H1 (cell line): ENCODE data around the gene KRT4. TPM values are rescaled to one million over a fixed set of nuclear protein-coding genes. Genes with fewer than 3 reads are reported as not detected.

Experiments used
- CTCF ChIA-PET: fragments of 300-600 bp; sonication (Branson Sonifier 250); formaldehyde crosslinking; loops from one replicate; lab custom pipeline; 2021; ENCODE audit not compliant: partially characterized antibody; lab: Charles Lee
- POLR2A ChIA-PET: fragments of 300-600 bp; sonication (Branson Sonifier 250); formaldehyde crosslinking; loops from one replicate; lab custom pipeline; 2021; ENCODE audit warnings: inconsistent platforms; ENCODE audit not compliant: partially characterized antibody; lab: Charles Lee
- DNase-seq, 2 experiments: peaks; one replicate each; pipeline versions ENCODE4 v3.0.0 to v3.0.0-alpha.2; 2010 to 2022; ENCODE audit warnings: low spot score in 2 of 2, low read depth in 1 of 2, mixed read lengths in 1 of 2
- FAIRE-seq: peaks from 2 replicates; lab custom pipeline; 2011; peaks lifted over from hg19 to GRCh38; lab: Jason Lieb, UNC
- H2AFZ ChIP-seq: 2 replicates; pipeline ENCODE4 v1.8.1; 2012; ENCODE audit warnings: low read length, inconsistent platforms
- H2AK5ac ChIP-seq: 2 replicates; pipeline ENCODE4 v1.6.1; 2013; ENCODE audit warnings: low read depth, low read length
- H2BK120ac ChIP-seq: replicated peaks from 2 replicates; pipeline ENCODE3; 2013; ENCODE audit warnings: low read depth, low read length, inconsistent platforms
- H2BK12ac ChIP-seq: 2 replicates; pipeline ENCODE4 v1.6.1; 2013; ENCODE audit warnings: low read depth, low read length
- H2BK15ac ChIP-seq: 2 replicates; pipeline ENCODE4 v1.6.1; 2013; ENCODE audit warnings: low read length
- H2BK20ac ChIP-seq: 2 replicates; pipeline ENCODE4 v1.6.1; 2013; ENCODE audit warnings: low read length
- H2BK5ac ChIP-seq: 2 replicates; pipeline ENCODE4 v1.6.1; 2013; ENCODE audit warnings: low read depth, low read length
- H3K14ac ChIP-seq: 2 replicates; pipeline ENCODE4 v1.6.1; 2013; ENCODE audit warnings: inconsistent platforms; ENCODE audit not compliant: insufficient read length
- H3K18ac ChIP-seq: 2 replicates; pipeline ENCODE4 v1.6.1; 2013; ENCODE audit warnings: low read length; ENCODE audit errors: extremely low read depth
- H3K23ac ChIP-seq: 2 replicates; pipeline ENCODE4 v1.6.1; 2013; ENCODE audit warnings: inconsistent platforms; ENCODE audit not compliant: insufficient read length
- H3K23me2 ChIP-seq: 2 replicates; pipeline ENCODE4 v1.6.1; 2013; ENCODE audit warnings: low read depth, low read length
- H3K27ac ChIP-seq: 2 replicates; pipeline ENCODE4 v1.6.1; 2011; ENCODE audit warnings: low read depth, low read length, inconsistent platforms
- H3K27me3 ChIP-seq, 4 experiments: replicated peaks in 1 of 4; 1 replicate in 1 of 4; 2 replicates in 3 of 4; pipeline versions ENCODE4 v1.6.1 to v1.8.1; 2011 to 2013; ENCODE audit warnings: low read length in 3 of 4, mild to moderate bottlenecking in 3 of 4, inconsistent platforms in 2 of 4, mixed read lengths in 2 of 4, moderate library complexity in 1 of 4; ENCODE audit not compliant: control insufficient read depth in 3 of 4, insufficient read depth in 3 of 4; ENCODE audit errors: extremely low read depth in 1 of 4
- H3K36me3 ChIP-seq, 4 experiments: 2 replicates each; pipeline versions ENCODE4 v1.6.1 to v1.8.1; 2011 to 2013; ENCODE audit warnings: mild to moderate bottlenecking in 4 of 4, low read length in 3 of 4, moderate library complexity in 2 of 4, control low read depth in 1 of 4, inconsistent platforms in 1 of 4; ENCODE audit not compliant: insufficient read depth in 4 of 4, control insufficient read depth in 2 of 4
- H3K4ac ChIP-seq: replicated peaks from 2 replicates; pipeline ENCODE3; 2013; ENCODE audit warnings: low read length, low read depth, mixed read lengths, inconsistent platforms; ENCODE audit not compliant: insufficient read length
- H3K4me1 ChIP-seq, 4 experiments: replicated peaks in 1 of 4; 1 replicate in 1 of 4; 2 replicates in 3 of 4; pipeline versions ENCODE4 v1.6.1 to v1.8.1; 2011 to 2013; ENCODE audit warnings: low read length in 3 of 4, inconsistent platforms in 2 of 4, mixed read lengths in 1 of 4; ENCODE audit not compliant: insufficient read depth in 4 of 4, control insufficient read depth in 3 of 4
- H3K4me2 ChIP-seq, 2 experiments: 2 replicates each; pipeline versions ENCODE4 v1.6.1 to v1.8.1; 2011 to 2013; ENCODE audit warnings: low read depth in 2 of 2, low read length in 2 of 2, control low read depth in 1 of 2, inconsistent platforms in 1 of 2, mild to moderate bottlenecking in 1 of 2; ENCODE audit not compliant: insufficient read depth in 1 of 2
- H3K4me3 ChIP-seq, 4 experiments: fragments of 200-600, 300-600 bp in 1 of 4; sonication (generic), shearing (Covaris generic), sonication (Bioruptor Twin) in 1 of 4; 2 replicates each; pipeline versions ENCODE4 v1.5.1 to v1.8.1; 2011 to 2016; ENCODE audit warnings: low read length in 4 of 4, low read depth in 3 of 4, control low read depth in 2 of 4, inconsistent platforms in 2 of 4, mild to moderate bottlenecking in 2 of 4, mixed read lengths in 1 of 4, moderate library complexity in 1 of 4; ENCODE audit not compliant: insufficient read depth in 2 of 4; ENCODE audit errors: extremely low read depth in 1 of 4
- H3K56ac ChIP-seq: replicated peaks from 2 replicates; pipeline ENCODE3; 2013; ENCODE audit warnings: low read depth, mild to moderate bottlenecking, mixed read lengths, low read length, inconsistent platforms; ENCODE audit not compliant: insufficient read length
- H3K79me1 ChIP-seq: 2 replicates; pipeline ENCODE4 v1.6.1; 2013; ENCODE audit warnings: low read depth, low read length, control low read depth
- H3K79me2 ChIP-seq, 2 experiments: 2 replicates each; pipeline versions ENCODE4 v1.6.1 to v1.8.1; 2012 to 2013; ENCODE audit warnings: low read length in 2 of 2, mild to moderate bottlenecking in 2 of 2, inconsistent platforms in 1 of 2; ENCODE audit not compliant: insufficient read depth in 2 of 2, control insufficient read depth in 1 of 2
- H3K9ac ChIP-seq, 4 experiments: replicated peaks in 1 of 4; 1 replicate in 1 of 4; 2 replicates in 3 of 4; pipeline versions ENCODE4 v1.6.1 to v1.8.1; 2011 to 2013; ENCODE audit warnings: low read depth in 3 of 4, low read length in 3 of 4, control low read depth in 2 of 4, mild to moderate bottlenecking in 2 of 4, moderate library complexity in 2 of 4, inconsistent platforms in 1 of 4; ENCODE audit errors: extremely low read depth in 1 of 4
- H3K9me3 ChIP-seq, 2 experiments: 2 replicates each; pipeline versions ENCODE4 v1.6.1 to v1.8.1; 2012 to 2013; ENCODE audit warnings: mild to moderate bottlenecking in 2 of 2, moderate library complexity in 2 of 2, control low read depth in 1 of 2, inconsistent platforms in 1 of 2, low read depth in 1 of 2, low read length in 1 of 2, mixed read lengths in 1 of 2; ENCODE audit not compliant: insufficient read depth in 2 of 2
- H4K20me1 ChIP-seq, 2 experiments: replicated peaks in 1 of 2; 2 replicates each; pipeline versions ENCODE3 to v1.8.1; 2011 to 2013; ENCODE audit warnings: inconsistent platforms in 2 of 2, low read length in 2 of 2, mild to moderate bottlenecking in 1 of 2; ENCODE audit not compliant: insufficient read depth in 2 of 2, control insufficient read depth in 1 of 2
- H4K5ac ChIP-seq: 2 replicates; pipeline ENCODE4 v1.6.1; 2013; ENCODE audit warnings: low read length, low read depth, mixed read lengths, inconsistent platforms; ENCODE audit not compliant: insufficient read length
- H4K8ac ChIP-seq: 2 replicates; pipeline ENCODE4 v1.8.0; 2013; ENCODE audit warnings: mild to moderate bottlenecking, moderate library complexity, low read length, inconsistent platforms; ENCODE audit not compliant: insufficient read depth; ENCODE audit errors: extremely low read depth
- H4K91ac ChIP-seq: replicated peaks from 2 replicates; pipeline ENCODE3; 2013; ENCODE audit warnings: low read length, mixed read lengths, inconsistent platforms; ENCODE audit not compliant: insufficient read length
- CTBP2 ChIP-seq: IDR thresholded peaks from 2 replicates; pipeline ENCODE4 v1.7.0; 2011; ENCODE audit warnings: borderline replicate concordance, mild to moderate bottlenecking, moderate library complexity, mixed read lengths, low read length; ENCODE audit not compliant: insufficient read depth, insufficient read length
- KDM1A ChIP-seq: fragments of 200-600, 300-600 bp; sonication (generic); IDR thresholded peaks from 2 replicates; pipeline ENCODE4 v1.7.1; 2016; ENCODE audit warnings: mild to moderate bottlenecking, low read length, borderline replicate concordance
- SP4 ChIP-seq: IDR thresholded peaks from 2 replicates; pipeline ENCODE4 v1.6.1; 2012; ENCODE audit warnings: low read length, inconsistent platforms
- WGBS, 2 experiments: shearing (Covaris generic) in 1 of 2; methylation state at CpG; one replicate each; pipeline versions ENCODE4 v1.1.6 to v1.1.7; 2013 to 2015; ENCODE audit warnings: low lambda C conversion rate in 2 of 2, mixed read lengths in 2 of 2, inconsistent platforms in 1 of 2, low coverage in 1 of 2, missing lambda C conversion rate in 1 of 2; ENCODE audit not compliant: insufficient replicate concordance in 2 of 2, insufficient coverage in 1 of 2, insufficient read length in 1 of 2; ENCODE audit errors: extremely low coverage in 1 of 2, missing lambda C conversion rate in 1 of 2; 5-methylcytosine and 5-hydroxymethylcytosine counted together
- polyA plus RNA-seq, 7 experiments: library from polyadenylated mRNA; depleted of rRNA in 3 of 7; stranded (reverse) in 5 of 7; unstranded in 2 of 7; fragments of >200 nt in 5 of 7; fragments of 200-250 nt in 2 of 7; gene quantifications; 1 replicate in 5 of 7; 2 replicates in 1 of 7; 4 replicates in 1 of 7; pipeline versions ENCODE4 v1.2.1 to v1.2.3, GENCODE V29; 2011 to 2013; ENCODE audit warnings: missing spikeins in 2 of 7, mixed read lengths in 2 of 7
- total RNA-seq: library from RNA; stranded (reverse); fragmentation: NEBNext Ultra II Directional; extraction: Animal tissue kit (Norgen Biotek cat#: 25700); gene quantifications from 2 replicates; pipeline ENCODE4 v1.2.1, GENCODE V29; 2021

The KRT4 gene
- total and polyA plus RNA-seq, 2 of the 8 experiments (the other 6 are each of a cell fraction or from before 2014, with no cell fraction given): not detected

DNA sequence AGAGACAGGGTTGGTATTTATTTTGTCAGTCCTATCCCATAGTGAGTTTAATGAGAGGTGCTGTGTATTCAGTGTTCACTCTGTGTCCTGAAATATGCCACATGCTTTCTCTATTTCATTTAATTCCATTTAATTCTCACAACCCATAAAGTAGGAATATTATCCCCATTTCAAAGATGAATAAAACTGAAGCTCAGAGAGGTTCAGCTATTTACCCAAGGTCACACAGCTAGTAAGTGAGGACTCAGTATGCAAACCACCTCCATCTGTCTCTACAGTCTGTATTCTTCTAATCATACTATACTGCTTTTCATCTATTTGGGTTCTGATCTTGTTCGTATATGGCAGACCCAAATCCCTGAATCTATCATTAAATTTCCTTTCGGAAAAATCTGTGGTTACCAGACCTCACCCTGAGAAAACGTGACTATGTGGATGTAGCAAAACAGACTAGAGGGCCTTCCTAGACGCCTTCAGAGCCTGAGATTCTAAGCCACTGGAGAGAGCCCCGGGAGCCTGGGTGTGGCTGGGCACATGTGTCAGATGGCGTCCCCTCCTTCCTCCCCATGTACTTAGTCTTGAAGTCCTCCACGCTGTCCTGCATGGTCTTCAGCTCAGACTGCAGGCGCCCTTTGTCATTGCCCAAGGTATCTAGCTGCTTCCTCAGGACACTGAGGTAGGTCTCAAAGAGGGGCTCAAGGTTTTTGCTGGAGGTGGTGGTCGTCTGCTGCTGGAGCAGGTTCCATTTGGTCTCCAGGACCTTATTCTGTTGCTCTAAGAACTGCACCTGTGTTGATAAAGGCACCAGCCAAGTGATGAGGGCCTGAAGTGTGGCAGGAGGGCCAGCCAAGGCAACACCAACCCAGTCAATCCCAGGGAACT is 2.5 kb downstream of the KRT4 start:
- Histone ChIP-seq H4K20me1 (no peaks in the 10 kb centered on the region), H3K4ac (no peak overlapping the region), H3K9me3 (no peaks in the 10 kb centered on the region), H2BK15ac (no peak overlapping the region), H2AK5ac (no peak overlapping the region), H3K79me2 (no peaks in the 10 kb centered on the region), H3K4me3 (no peak overlapping the region), H3K27me3 (no peaks in the 10 kb centered on the region), H3K23ac (no peak overlapping the region), H2BK120ac (no peak overlapping the region), H3K36me3 (no peaks in the 10 kb centered on the region), H3K9ac (no peak overlapping the region), H2BK12ac (no peak overlapping the region), H2BK20ac (no peak overlapping the region), H3K27ac (no peak overlapping the region), H3K56ac (no peak overlapping the region), H3K4me2 (no peak overlapping the region), H3K23me2 (no peaks in the 10 kb centered on the region), H2AFZ (no peak overlapping the region), H3K14ac (no peak overlapping the region), H4K8ac (no peak overlapping the region), H4K5ac (no peak overlapping the region), H3K79me1 (no peaks in the 10 kb centered on the region), H3K4me1 (no peaks in the 10 kb centered on the region), H2BK5ac (no peak overlapping the region), H4K91ac (no peak overlapping the region), H3K18ac (no peak overlapping the region)
- CTCF ChIA-PET: interaction anchor here (0.7 to 1.6 kb wide), 4 partner anchors 12 to 228 kb away, joined by 3 to 4 read pairs (median 3); no protein-coding TSS in a partner anchor
- WGBS, 2 experiments: 79% methylated on average over 9 of the region's 9 CpGs; no CpG with 5 or more reads in 1 of the 2 experiments
- no peak for DNase-seq
- POLR2A ChIA-PET: no interaction called here
- FAIRE-seq: no peak
- TF ChIP-seq CTBP2: no peak
- 0 out of 2 replicates have a peak, but pooled peaks have one; percentile 23 for TF ChIP-seq KDM1A
- no peak for TF ChIP-seq SP4
